HG03108 (cell line): ENCODE results near the gene MAEL.

ENCODE experiments used
- ATAC-seq: cut with Tn5 transposase; IDR thresholded peaks from one replicate; pipeline ENCODE4 v1.9.1; 2021; ENCODE audit warnings: moderate library complexity; ENCODE audit not compliant: unreplicated experiment

The MAEL gene

GRCh38 chr1:166988974-166989515, at the start of gene MAEL:
MAEL (plus strand) TSS chr1:166989280; CDS start chr1:166989353, 73 bp downstream.
- ATAC-seq = no peak

- no peak for ATAC-seq
Measured at GRCh38 chr1:166939741-166940375, 49.2 kb upstream of the MAEL start.

DNA sequence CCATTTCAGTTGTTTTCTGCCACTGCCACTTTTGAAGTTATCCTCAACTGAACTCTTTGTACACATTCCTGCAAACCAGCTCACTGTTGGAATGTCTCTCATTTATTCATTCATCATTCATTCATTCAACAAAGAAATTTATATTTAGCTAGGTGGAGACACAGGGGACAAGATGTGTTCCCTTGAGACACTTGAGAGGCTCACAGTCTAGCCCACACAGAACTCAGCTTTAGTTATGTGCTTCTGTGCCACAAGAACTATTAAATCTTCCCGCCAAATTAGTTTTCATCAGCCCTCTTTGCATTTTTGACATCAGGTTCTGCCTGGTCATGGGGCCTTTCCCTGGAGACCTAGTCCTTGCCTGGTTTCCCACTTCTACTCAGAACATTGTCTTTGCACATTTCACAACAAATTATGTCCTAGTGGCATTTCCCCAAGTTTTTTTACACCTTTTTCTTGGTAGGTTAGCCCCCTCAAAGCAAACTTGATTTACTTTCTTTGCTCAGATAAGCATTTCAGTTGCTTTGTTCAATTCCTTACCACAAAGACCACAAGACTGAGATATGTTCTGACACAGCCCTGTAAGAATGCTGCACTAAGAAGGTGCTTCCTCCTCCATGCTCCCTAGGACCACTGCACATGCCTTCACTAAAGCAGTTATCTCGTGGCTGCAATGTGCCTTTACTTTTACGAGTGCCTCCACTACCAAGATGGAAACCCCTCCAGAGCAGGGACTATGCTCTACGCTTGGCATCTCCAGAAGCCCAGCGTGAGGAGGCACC, 44.7 kb upstream of the MAEL start:
- ATAC-seq = no peak

DNA sequence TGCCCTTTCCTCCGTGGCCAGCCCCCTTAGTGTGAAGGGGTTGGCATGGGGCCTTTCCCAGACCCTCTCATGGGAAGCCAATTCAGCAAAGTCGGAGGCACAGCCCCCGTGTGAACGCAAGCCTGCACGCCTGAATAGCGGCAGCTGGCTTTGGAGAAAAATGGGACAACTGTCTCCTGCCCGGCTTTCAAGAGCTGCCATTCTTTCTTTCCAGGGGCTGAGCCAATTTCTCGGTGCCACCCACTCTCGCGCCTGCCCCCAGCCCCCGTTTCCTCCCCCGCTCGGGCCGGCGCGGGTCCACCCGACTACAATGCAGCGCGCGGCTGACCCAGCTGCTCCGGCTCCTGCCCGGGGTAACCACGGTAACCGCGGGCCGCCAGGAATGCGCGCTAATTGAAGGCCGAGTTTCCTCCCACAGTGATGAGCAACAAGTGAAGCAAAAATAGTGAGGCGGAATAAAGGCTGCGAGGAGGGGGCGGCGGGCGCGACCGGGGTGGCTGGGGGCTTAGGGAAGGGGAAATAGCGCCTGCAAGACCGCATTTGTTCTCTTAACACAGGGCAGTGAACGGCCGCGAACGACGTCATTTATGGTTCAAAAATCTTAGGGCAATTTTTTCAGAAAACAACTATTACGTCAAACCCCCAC, 41.6 kb upstream of the MAEL start:
- ATAC-seq = no peak

GRCh38 chr1:166948856-166949350, 40.2 kb upstream of the MAEL start:
- no peak for ATAC-seq

DNA sequence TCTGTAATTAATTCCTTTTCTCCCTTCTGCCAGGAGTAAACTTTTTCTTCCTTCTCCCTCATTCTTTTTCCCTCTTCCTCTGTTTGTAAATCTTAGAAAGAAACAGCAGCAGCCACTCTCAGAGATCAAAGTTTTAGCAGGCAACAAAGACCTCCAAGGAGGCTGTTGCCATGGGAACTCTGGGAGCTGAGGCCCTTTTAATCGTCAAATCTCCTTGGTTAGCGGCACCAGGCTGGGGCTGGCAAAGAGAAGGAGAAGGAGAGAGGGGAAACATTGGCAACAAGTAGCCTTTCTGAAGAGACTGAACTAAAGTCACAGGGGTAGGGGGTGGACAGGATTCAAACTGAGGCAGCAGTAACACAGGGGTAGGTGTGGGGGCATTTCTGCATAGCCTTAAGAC, 38.9 kb upstream of the MAEL start:
- no peak for ATAC-seq

- no peak for ATAC-seq
Measured at GRCh38 chr1:166951050-166951449, 38.0 kb upstream of the MAEL start.

- no peak for ATAC-seq
Measured at GRCh38 chr1:166952002-166952746, 36.9 kb upstream of the MAEL start.

GRCh38 chr1:166953491-166953890, 35.6 kb upstream of the MAEL start:
- no peak for ATAC-seq

DNA sequence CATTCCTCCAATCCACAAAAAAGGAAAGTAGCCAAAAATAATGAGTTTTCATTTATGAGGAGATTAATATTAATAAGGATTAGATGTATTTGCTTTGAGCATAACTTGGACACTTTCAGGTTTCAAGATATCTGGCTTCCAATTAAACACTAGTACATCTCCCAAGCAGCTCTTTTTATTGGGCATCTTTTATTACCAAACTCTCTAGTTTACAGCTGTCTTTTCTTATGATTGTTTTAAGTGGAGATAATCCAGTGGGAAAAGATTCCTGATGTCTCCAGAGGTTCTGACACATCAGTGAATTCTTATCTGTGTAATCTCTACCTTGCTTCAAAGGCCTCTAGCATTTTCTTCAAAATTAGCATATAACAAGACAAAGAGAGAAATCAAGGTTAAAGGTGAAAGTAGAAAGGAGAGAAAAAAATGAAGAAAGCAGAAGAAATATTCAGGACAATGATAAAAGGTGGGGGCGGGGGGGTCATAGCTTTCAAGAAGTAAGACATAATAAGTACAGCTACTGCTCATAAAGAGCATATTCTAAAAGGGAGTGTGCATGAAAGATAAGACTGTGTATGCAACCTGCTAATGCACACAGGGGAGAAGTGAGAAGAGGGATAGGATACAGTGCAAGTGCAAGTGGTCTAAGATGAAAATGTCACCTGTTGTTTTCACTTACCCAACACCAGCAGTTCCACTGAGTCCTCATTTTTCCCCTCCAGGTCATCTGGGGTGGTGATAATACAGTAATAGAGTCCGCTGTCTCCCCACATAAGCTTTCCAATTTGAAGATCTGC, 32.8 kb upstream of the MAEL start:
- ATAC-seq = no peak

- no peak for ATAC-seq
Measured at GRCh38 chr1:166956872-166957271, 32.2 kb upstream of the MAEL start.

DNA sequence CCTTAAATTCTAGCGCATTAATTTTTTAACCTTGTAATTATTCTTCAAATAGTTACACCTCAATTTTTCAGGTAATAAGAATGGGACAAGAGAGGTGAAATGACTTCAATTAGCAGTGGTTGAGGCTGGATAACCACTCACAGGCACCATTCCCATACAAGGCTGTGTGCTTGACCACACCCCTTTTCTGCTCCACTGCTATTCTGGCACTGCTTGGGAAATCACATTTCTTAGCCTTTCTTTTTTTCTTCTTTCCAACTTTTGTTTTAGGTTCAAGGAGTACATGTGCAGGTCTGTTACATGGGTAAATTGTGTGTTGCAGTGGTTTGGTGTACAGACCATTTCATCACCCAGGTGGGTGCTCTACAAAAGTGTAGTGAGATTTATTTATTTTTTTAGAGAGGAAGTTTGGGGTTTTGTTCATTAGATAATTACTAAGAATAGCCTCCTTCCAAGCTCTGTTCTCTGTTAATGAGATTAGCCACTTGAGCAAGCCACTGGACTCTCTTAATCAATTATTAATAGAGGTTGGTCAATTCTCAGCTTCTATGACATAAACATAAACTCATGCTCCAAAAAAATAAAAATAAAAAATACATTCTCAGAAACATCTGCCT, 28.1 kb upstream of the MAEL start:
- ATAC-seq = peak; percentile 69

DNA sequence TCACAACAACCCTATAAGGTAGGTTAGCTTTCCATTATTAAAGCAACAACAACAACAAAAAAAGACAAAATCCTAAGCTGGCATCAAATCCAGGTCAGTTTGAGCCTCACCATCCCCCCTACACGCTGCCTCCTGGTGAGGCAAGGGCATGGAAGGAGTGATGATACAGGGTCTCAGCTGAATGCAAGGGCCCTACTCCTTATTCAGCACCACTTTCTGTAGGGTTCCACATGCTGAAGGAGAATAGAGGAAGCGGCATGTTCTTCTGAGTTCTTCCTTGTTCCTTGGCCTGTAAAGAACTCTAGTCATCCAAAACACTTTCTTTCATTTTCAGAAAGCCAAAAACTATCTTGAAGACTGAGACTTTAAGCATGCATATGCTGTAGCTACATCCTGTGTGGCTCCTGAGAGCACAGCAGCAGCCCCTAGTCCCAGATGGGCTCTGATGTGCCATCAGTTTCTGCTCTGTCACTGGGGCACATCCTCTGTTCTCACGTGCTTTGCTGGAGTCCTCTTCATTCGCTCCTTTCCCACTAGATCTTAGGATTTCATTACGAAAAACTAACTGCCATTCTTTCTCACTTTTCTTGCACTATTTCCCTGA, 19.9 kb upstream of the MAEL start:
- ATAC-seq = peak; percentile 88

GRCh38 chr1:166971252-166971651, 17.8 kb upstream of the MAEL start:
- ATAC-seq = no peak

- ATAC-seq = no peak
Measured at GRCh38 chr1:166972193-166972592, 16.9 kb upstream of the MAEL start.

- ATAC-seq = no peak
Measured at GRCh38 chr1:166972826-166973225, 16.3 kb upstream of the MAEL start.

GRCh38 chr1:166974647-166975345, 14.3 kb upstream of the MAEL start:
- no peak for ATAC-seq

DNA sequence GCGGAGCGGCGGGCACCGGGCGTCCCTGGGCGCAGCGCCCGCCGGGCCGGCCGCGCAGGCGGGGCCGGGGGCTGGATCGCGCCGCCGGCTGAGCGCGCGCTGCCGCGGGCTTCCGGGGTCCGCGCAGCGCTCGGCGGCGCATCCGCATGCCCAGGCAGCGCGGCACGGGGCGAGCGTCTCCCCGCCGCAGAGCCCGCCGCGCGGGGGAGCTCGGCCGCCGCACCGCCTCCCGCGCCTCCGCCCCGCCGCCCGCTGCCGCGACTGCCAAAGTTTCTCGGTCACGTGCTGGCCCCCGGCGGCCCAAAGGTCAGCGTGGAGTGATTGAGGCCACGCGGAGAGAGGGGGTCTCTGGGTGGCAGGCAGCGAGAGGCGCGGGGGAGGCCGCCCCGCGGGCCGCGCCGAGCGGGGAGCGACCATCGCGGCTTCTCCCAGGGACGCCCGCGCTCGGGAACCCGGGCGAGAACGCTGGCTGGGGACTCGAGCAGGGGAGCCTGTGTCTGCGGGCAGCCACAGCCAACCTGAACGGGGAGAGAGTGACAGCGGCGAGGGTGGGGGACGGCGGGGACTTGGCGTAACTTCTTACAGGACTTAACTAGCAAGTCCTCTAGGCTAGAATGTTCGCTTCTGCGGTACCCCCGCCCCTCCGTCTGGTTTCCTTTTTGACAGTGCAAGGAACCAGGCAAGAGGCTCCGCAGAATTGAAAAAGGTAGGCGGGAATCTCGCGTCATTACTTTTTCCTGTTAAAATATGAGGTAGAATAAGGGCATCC, 13.5 kb upstream of the MAEL start, which contains the start of gene ILDR2:
TSS of gene ILDR2 (minus strand) at position 180 of the 769 bp plus-strand sequence. CDS start 272 bp downstream, outside the sequence.
- peak; percentile 61 for ATAC-seq
